Measurements from ENCODE around the gene TMEM244.
"Not testable (repeated sequence)": the region's sequence is repeated elsewhere in the genome, so short reads cannot be mapped to it uniquely, and the experiment has no call there.

TMEM244 gene

GRCh38 chr6:129843573-129843972, 17.5 kb downstream of the TMEM244 start:
- no peak for DNase-seq (ENCODE audit: low read depth)
- no peak for TF ChIP-seq CTCF (conservative IDR thresholded peaks at IDR 0.05; ENCODE audit: low read depth, low read length)
- H3K4me3 ChIP-seq (ENCODE audit: low read length), result no peak overlapping the region

GRCh38 chr6:129842881-129843409, 18.2 kb downstream of the TMEM244 start:
- no peak for DNase-seq (ENCODE audit: low read depth)

GRCh38 chr6:129842137-129842536, 19.0 kb downstream of the TMEM244 start:
- TF ChIP-seq CTCF (conservative IDR thresholded peaks at IDR 0.05; ENCODE audit: low read depth, low read length), result no peak
- no peak overlapping the region for H3K4me3 ChIP-seq (ENCODE audit: low read length)
- DNase-seq (ENCODE audit: low read depth), result no peak

More at GRCh38 chr6:129842881-129843409, 18.2 kb downstream of the TMEM244 start:
- TF ChIP-seq CTCF (conservative IDR thresholded peaks at IDR 0.05; ENCODE audit: low read depth, low read length), result no peak
- H3K4me3 ChIP-seq (ENCODE audit: low read length), result no peak overlapping the region

GRCh38 chr6:129839562-129839961, 21.6 kb downstream of the TMEM244 start:
- H3K4me3 ChIP-seq (ENCODE audit: low read length); DNase-seq (ENCODE audit: low read depth): not testable (repeated sequence)

GRCh38 chr6:129835691-129836090, 25.4 kb downstream of the TMEM244 start:
- no peak for DNase-seq (ENCODE audit: low read depth)
- TF ChIP-seq CTCF (conservative IDR thresholded peaks at IDR 0.05; ENCODE audit: low read depth, low read length), result no peak
- no peak overlapping the region for H3K4me3 ChIP-seq (ENCODE audit: low read length)

GRCh38 chr6:129832299-129832698, 28.8 kb downstream of the TMEM244 start:
- DNase-seq (ENCODE audit: low read depth), result no peak
- TF ChIP-seq CTCF (conservative IDR thresholded peaks at IDR 0.05; ENCODE audit: low read depth, low read length), result no peak
- no peak overlapping the region for H3K4me3 ChIP-seq (ENCODE audit: low read length)

- TF ChIP-seq CTCF (conservative IDR thresholded peaks at IDR 0.05; ENCODE audit: low read depth, low read length), result no peak
- DNase-seq (ENCODE audit: low read depth), result no peak
- H3K4me3 ChIP-seq (ENCODE audit: low read length), result no peak overlapping the region
Measured at GRCh38 chr6:129828229-129828628, 32.9 kb downstream of the TMEM244 start.

GRCh38 chr6:129818251-129818650, 42.9 kb downstream of the TMEM244 start:
- TF ChIP-seq CTCF (conservative IDR thresholded peaks at IDR 0.05; ENCODE audit: low read depth, low read length), result no peak
- no peak overlapping the region for H3K4me3 ChIP-seq (ENCODE audit: low read length)
- DNase-seq (ENCODE audit: low read depth), result no peak

Measured in retinal pigment epithelial cell (primary cell).